ENCODE measurements around the gene CCR5AS.

The CCR5AS gene

DNA sequence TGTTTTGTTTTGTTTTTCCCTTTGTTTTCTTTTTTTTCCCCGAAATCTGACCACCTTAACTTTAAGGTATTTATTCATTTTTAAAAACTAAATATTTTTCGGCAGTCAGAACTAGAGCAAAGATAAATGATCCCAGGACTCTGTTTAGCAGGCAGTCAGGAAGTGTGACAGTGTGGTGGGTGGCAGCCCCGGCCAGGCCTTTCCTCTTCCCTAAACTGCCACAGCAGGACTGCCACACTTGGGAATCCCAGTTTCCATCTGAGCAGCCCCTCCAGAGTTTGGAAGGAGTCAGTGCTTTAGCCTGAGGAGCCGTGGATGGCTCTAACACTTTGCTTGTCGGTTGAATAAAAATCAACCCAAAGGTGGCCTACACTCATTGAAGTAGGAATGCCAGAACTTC is 7.1 kb upstream of the CCR5AS start:
- Histone ChIP-seq H3K9me3 (ENCODE audit: low read depth) (no peaks in the 10 kb centered on the region), H3K9ac (no peak overlapping the region), H3K79me2 (ENCODE audit: low read depth) (no peaks in the 10 kb centered on the region), H3K4me1 (no peaks in the 10 kb centered on the region), H3K4me3 (no peak overlapping the region), H3K27ac (no peak overlapping the region), H3F3A (ENCODE audit: low read depth) (no peaks in the 10 kb centered on the region), H3K27me3 (no peaks in the 10 kb centered on the region), H2AFZ (replicated peaks) (no peak overlapping the region), H3K4me2 (no peak overlapping the region), H4K20me1 (ENCODE audit: low read depth) (no peaks in the 10 kb centered on the region), H3K36me3 (no peaks in the 10 kb centered on the region)
- no peak for DNase-seq (ENCODE audit: low spot score)
- TF ChIP-seq EZH2 (IDR thresholded peaks at IDR 0.05) (no peak), EZH2phosphoT487 (IDR thresholded peaks at IDR 0.05) (no peak)
- TF ChIP-seq, protein P1, sequence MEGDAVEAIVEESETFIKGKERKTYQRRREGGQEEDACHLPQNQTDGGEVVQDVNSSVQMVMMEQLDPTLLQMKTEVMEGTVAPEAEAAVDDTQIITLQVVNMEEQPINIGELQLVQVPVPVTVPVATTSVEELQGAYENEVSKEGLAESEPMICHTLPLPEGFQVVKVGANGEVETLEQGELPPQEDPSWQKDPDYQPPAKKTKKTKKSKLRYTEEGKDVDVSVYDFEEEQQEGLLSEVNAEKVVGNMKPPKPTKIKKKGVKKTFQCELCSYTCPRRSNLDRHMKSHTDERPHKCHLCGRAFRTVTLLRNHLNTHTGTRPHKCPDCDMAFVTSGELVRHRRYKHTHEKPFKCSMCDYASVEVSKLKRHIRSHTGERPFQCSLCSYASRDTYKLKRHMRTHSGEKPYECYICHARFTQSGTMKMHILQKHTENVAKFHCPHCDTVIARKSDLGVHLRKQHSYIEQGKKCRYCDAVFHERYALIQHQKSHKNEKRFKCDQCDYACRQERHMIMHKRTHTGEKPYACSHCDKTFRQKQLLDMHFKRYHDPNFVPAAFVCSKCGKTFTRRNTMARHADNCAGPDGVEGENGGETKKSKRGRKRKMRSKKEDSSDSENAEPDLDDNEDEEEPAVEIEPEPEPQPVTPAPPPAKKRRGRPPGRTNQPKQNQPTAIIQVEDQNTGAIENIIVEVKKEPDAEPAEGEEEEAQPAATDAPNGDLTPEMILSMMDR (IDR thresholded peaks at IDR 0.05), result no peak
- H3K36me3 Mint-ChIP-seq, result no peaks in the 10 kb centered on the region
- H3K9me3 Mint-ChIP-seq, result no peaks in the 10 kb centered on the region
- no peak overlapping the region for H3K4me3 Mint-ChIP-seq
- H3K27ac Mint-ChIP-seq, result no peak overlapping the region
- peaks cover 5% of the 10 kb centered on the region for H3K27me3 Mint-ChIP-seq (ENCODE audit: insufficient read depth, low read depth)
- H3K4me1 Mint-ChIP-seq, result peaks cover 6% of the 10 kb centered on the region

DNA sequence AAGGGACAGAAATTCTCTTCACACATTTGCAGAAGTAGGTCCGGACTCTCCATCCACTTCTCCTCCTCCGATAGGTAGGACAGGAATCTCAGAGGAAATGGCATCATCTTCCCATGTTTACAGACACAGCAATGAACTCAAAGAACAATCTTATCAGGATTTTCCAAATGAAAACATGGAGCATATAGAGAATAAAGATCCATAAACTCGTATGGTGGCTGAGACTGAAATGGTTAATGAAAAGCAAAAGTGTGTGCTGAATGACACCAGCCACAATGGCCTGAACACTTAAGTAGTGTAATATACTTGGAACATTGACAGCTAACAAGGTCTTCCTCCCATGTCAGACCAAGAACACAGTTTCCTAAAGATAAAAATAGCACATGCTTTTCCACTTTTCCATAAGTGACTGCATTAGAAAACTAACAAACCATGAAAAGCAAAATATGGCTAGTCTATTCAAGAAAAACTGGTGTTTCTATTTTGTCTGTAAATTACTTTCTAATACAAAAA is 6.0 kb upstream of the CCR5AS start:
- Histone ChIP-seq H4K20me1 (ENCODE audit: low read depth) (no peaks in the 10 kb centered on the region), H3K4me2 (no peak overlapping the region), H3K79me2 (ENCODE audit: low read depth) (no peaks in the 10 kb centered on the region), H3K36me3 (no peaks in the 10 kb centered on the region), H3K27me3 (no peaks in the 10 kb centered on the region), H3K9me3 (ENCODE audit: low read depth) (no peaks in the 10 kb centered on the region), H3K27ac (no peak overlapping the region), H3K9ac (no peak overlapping the region), H3F3A (ENCODE audit: low read depth) (no peaks in the 10 kb centered on the region), H2AFZ (replicated peaks) (no peak overlapping the region), H3K4me1 (no peaks in the 10 kb centered on the region), H3K4me3 (no peak overlapping the region)
- H3K4me3 Mint-ChIP-seq, result no peak overlapping the region
- no peak for TF ChIP-seq EZH2 (IDR thresholded peaks at IDR 0.05)
- TF ChIP-seq, protein P1 (IDR thresholded peaks at IDR 0.05), result no peak
- DNase-seq (ENCODE audit: low spot score), result no peak
- no peaks in the 10 kb centered on the region for H3K36me3 Mint-ChIP-seq
- H3K27me3 Mint-ChIP-seq (ENCODE audit: insufficient read depth, low read depth), result peaks cover 5% of the 10 kb centered on the region
- H3K4me1 Mint-ChIP-seq, result peaks cover 10% of the 10 kb centered on the region
- H3K27ac Mint-ChIP-seq, result no peak overlapping the region
- H3K9me3 Mint-ChIP-seq, result no peaks in the 10 kb centered on the region

DNA sequence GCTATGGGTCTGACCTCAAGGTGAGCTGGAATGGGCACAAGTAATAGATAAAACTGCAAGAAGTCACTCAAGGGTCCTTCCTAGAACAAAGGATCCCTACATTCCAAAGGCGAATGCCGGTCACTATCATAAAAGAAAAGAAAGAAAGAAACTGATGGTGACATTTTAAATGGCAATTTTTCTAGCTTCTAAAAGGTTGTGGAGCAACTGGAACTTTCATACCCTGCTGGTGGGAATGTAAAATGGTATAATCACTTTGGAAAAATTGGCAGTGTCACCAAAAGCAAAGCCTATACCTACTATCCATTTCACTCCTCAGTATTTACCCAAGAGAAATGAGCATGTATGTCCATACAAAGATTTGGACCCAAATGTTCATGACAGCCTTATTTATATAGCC is 4.4 kb upstream of the CCR5AS start:
- Mint-ChIP-seq H3K4me1 (peaks cover 18% of the 10 kb centered on the region), H3K27me3 (ENCODE audit: insufficient read depth, low read depth) (no peaks in the 10 kb centered on the region), H3K36me3 (no peaks in the 10 kb centered on the region), H3K4me3 (no peak overlapping the region), H3K27ac (no peak overlapping the region), H3K9me3 (no peaks in the 10 kb centered on the region)
- Histone ChIP-seq H3K4me2 (no peak overlapping the region), H3K4me1 (no peaks in the 10 kb centered on the region), H3K4me3 (no peak overlapping the region), H3K9ac (no peak overlapping the region), H3K79me2 (ENCODE audit: low read depth) (no peaks in the 10 kb centered on the region), H3K27ac (no peak overlapping the region), H3K36me3 (no peaks in the 10 kb centered on the region), H3K27me3 (no peaks in the 10 kb centered on the region), H4K20me1 (ENCODE audit: low read depth) (no peaks in the 10 kb centered on the region), H3F3A (ENCODE audit: low read depth) (no peaks in the 10 kb centered on the region), H2AFZ (replicated peaks) (no peak overlapping the region), H3K9me3 (ENCODE audit: low read depth) (no peaks in the 10 kb centered on the region)
- DNase-seq (ENCODE audit: low spot score), result no peak
- TF ChIP-seq EZH2 (IDR thresholded peaks at IDR 0.05) (no peak), EZH2phosphoT487 (IDR thresholded peaks at IDR 0.05) (no peak)
- TF ChIP-seq, protein P1 (IDR thresholded peaks at IDR 0.05), result no peak

Data from neural progenitor cell (in vitro differentiated cells).